NCI-H510A (cell line): ENCODE measurements around the gene CSN3.

Experiments
- DNase-seq: peaks from one replicate; lab custom pipeline; 2025; lab: John Stamatoyannopoulos, UW

CSN3 gene

DNA sequence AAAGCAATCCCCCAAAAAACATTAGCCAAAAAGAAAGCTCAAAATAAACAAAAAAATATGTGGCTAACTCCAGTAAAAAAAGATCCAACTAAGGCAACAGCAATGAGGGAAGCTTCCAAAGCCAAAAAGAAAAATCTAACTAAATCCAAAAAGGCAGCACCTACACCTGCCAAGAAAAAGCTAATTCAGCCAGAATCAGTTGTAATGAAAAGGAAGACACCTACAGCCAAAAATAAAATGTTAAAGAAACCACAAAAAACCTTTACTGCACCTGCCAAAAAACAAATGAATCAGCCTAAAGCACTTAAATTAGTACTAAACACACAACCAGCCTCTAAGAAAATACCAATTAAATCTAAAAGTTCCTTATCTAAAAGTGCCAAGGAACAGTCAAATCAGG is 55.2 kb downstream of the CSN3 start:
- DNase-seq = no peak

DNA sequence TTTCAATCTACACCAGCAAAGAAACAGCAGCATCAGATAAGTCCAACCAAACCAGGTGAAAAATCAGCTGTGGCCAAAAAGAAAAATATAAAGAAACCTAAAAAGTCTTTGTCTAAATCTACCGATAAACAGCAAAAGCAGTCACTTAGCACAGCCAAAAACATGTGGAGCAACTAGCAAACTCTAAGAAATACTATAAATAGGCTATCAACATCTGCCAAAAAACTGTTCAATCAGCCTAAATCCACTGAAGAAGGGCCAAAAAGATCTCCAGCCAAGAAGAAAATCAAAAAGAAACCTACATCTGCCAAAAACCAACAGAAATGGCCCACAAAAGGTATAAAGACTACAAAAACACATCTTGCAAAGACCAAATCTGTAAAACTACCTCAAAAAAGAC is 55.7 kb downstream of the CSN3 start:
- DNase-seq = no peak

GRCh38 chr4:70299643-70300042 is 57.2 kb downstream of the CSN3 start:
- no peak for DNase-seq

DNA sequence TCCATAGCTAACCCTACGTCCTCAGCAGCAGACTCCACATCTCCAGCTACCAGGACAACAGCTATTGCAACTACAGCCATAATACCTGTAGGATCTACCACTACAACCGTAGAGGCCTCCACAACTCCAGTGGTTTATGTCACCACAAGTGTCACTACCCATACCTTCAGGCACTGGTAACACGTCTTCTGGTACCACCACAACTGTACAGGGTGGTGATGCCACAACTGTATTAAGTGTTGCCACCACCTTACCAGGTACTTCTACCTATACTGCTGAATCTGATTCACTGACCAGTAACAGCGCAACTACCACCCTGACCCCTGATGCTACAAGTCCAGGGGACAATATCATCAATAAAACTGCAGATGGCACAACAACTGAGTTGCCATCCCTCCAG is 57.8 kb downstream of the CSN3 start:
- DNase-seq = no peak
